NCI-H1930 (cell line): ENCODE data around the gene PAPOLG.
"Not testable (repeated sequence)": the region's sequence is repeated elsewhere in the genome, so short reads cannot be mapped to it uniquely, and the experiment has no call there.

Experiments
- DNase-seq, 2 experiments: peaks; one replicate each; lab custom pipeline; 2025; lab: John Stamatoyannopoulos, UW

Gene PAPOLG

DNA sequence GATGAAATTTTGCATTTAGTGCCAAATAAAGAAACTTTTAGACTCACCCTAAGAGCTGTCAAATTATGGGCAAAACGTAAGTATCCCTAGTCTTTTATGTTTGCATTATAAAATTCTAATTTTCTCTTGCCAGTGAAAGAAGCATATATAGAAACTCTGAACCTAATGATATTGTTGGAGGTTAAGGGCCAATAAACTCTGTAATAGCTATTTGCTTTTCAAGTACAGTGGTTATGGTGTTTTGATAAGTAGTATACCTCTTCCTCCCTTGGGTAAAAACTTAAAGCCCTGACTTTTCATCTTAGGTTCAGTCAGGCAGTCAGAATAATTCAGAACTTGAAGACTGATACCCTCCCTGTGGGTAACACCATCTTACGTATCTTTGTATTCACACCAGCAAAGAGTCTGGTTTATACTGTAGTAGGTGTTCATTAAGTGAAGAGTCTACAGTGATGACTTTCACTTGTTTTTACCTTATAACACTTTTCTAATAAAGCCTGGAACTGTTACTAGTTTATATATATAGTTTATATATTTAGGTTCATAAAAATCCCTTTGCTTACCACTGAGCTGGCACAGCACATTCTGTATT is 19.1 kb downstream of the PAPOLG start:
- no peak for DNase-seq

DNA sequence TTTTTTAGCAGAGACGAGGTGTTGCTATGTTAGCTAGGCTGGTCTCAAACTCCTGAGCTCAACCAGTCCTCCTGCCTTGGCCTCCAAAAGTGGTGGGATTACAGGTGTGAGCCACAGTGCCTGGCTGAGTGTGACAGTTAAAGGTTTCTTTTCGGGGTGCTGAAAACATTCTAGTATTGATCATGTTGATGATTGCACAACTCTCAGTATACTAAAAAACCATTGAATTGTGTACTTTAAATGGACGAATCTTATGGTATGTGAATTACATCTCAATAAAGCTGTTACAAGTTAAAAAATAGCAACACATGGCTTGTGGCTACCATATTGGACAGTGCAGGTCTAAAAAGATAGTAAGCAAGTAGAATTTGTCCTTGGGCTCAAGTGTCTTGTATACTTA is 22.3 kb downstream of the PAPOLG start:
- no peak for DNase-seq

- no peak for DNase-seq
Observed at GRCh38 chr2:60779426-60779825, 23.4 kb downstream of the PAPOLG start.

DNA sequence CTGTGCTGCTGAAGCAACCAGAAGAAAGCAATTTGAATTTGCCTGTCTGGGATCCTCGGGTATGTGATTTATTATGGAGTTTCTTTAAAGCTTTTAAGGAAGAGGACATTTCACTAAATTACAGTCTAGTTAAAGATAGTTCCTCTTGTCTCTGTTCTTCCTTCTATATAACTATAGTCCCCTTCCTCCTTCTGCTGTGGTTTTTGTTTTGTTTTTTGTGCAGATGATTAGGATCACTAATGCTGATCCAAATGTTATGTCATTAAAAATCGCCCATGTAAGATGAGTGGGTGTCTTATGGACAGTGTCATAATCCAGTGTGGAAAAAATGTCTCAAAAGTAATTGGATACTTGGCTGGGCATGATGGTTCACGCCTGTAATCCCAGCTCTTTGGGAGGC is 24.7 kb downstream of the PAPOLG start:
- DNase-seq: no peak

- no peak for DNase-seq
Observed at GRCh38 chr2:60793169-60793568, 37.1 kb downstream of the PAPOLG start.

DNA sequence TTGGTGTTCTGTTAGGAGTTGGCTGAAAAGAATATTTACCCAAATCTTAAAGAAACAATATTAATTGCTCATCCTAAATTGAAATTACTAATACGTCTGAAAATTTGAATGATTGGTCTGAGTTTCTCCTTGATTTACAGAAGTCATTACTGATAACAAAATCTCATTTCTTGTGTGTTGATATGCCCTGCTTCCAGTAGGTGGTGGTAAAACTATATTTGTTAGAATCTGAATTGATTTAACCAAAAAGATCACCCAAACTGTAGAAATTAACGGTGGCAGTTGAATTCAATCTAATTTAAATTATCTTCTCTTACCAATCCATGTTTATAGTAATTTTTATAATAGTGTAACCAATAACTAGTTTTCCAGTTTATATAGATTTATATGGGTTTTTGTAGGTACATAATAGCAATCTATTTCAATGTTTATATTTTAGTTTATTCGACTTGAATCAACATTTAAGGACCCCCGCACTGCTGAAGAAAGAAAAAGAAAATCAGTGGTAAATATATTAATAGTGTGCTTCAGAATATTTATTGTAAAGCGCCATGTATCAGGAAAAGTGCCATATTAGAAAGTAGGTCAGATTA is 38.3 kb downstream of the PAPOLG start:
- DNase-seq: no peak

DNA sequence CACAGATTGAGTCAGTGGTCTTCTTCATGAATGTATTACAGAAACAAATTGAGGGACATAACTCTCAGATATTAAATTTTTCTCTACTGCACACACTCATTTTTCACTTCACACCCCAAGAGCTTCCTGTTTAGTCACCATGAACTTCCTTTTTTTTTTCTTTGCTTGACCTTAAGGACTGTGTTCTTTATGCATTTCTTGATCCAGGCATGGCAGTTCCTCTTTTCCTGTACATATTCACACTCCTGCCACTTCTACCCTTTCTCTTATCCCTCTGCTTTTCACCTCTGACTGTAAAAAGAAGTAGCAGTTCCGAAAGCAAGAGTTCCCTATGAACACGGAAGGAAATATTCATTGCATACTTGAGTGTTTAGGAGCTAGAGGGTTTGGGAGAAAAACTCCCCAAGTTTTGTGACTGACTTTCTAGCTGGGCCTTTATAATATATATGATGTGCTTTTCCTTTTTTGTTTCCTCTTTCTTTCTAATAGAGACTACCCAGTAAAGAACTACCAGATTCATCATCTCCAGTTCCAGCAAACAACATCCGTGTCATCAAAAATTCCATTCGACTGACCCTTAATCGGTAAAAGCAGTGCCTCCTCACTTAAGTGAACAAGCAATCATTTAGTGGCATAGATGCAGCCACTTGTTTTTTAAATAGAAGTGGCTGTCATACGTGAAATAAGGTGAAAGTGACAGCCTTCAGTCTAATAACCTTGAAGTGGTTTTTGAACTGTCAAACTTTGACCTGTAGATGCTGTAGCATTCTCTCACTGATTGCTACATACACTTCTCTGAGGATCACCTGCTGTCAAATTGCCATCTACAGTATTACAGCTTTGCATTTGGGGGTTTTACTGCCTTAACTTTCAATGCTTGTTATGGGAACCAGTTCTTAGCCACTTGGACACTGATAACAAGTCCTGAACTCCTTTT is 40.8 kb downstream of the PAPOLG start:
- no peak for DNase-seq

DNA sequence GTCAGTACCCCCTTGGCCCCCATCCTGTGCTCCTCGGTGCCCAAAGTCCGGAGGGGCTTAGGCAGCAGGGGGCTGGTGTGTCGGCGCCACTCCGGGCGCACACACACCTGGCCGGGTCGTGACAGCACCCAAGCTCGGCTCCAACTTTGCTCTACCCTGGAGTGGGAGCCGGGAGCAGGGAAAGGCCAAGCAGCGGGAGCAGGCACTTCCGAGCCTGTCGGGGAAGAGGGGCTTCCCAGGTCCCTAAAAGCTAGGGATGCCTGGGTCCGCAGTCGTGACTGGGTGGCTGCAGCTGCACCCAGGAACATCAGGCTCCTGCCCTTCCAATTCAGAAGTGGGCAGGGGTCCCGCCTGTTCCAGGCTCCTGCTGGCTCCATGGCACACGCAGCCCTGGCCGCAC is 48.4 kb downstream of the PAPOLG start:
- no peak for DNase-seq

DNA sequence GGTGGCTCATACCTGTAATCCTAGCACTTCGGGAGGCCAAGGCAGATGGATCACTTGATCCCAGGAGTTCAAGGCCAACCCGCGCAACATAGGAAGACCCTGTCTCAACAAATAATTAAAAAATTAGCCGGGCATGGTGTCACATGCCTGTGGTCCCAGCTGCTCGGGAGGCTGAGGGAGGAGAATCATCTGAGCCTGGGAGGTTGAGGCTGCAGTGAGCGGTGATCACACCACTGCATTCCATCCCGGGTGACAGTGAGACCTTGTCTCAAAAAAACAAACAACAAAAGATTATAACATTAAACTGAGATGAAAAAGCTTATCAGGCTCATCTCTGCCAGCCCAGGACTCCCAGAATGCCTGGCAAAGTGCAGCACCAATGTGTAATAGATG is 50.5 kb downstream of the PAPOLG start:
- DNase-seq: no peak

- no peak for DNase-seq
Observed at GRCh38 chr2:60806988-60807681, 51.1 kb downstream of the PAPOLG start.

GRCh38 chr2:60808330-60808801 is 52.3 kb downstream of the PAPOLG start:
- DNase-seq: no peak

- DNase-seq: no peak
Observed at GRCh38 chr2:60811491-60812375, 55.7 kb downstream of the PAPOLG start.

GRCh38 chr2:60817191-60817590 is 61.1 kb downstream of the PAPOLG start:
- not testable (repeated sequence) for DNase-seq

DNA sequence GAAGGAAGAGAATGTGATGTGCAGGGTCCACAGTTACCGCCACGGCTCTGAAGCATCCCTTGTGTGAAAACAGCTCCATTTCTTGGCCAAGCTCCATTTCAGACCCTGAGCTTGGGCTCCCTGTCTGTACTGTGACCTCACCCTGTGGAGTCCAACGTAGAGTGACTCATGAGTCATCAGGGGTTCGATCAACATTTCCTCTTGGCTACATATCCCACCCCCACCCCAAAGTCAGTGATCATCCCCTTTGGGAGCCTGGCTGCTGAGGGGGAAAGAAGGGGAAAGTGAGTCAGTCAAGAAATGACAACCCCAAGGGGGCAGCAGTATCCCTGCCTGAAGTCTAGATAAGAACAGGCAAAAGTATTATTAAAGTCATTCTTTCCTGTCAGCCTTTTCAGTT is 62.2 kb downstream of the PAPOLG start:
- DNase-seq: no peak

DNA sequence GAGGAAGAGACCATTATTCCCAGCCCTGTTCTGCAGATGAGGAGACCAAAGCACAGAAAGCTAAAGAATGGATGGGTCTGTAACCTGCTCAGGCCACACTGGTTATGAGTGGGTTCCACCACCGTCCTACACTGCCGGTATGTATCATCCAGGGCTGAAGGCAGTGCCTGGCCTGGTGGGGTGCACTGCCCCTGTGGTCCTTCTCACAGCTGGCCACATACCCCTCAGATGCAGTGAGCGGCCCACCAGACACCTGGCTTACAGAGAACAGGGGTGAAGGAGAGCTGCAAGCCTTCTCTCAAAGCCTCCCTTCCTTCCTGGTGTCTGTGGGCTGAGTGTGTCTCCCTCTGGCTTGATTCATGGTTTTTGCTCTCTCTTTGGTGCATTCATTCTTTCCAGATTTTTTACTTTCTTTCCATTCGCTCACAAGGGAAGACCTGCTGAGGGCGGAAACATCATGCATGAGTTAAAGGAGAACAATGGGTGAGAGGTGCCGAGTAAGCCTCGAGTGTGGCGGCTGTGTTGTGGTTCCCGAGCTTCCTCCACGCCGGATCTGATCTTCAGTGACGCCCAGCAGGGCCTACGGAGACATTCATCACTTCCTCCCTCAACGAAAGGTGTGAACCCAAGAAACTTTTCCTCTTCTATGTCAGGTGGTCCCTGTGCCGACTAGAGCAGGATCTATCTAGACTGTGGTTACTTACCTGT is 63.2 kb downstream of the PAPOLG start:
- DNase-seq: no peak

DNA sequence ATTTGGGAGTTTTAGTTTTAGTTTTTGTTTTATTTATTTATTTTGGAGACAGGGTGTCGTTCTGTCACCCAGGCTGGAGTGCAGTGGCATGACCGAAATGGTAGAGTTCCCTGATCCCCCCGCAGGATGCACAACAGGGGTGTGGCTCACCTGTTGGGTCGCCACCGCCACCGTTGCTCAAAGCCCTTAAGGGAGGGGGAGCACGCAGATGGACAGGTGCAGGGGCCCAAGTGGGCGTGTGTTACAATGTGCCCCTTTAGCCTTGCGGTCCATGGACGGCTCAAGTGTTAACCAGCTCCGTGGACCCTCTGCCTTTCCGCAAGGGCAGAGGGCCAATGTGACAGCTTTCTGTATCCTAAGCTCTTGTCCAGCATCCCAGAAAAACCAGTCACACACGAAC is 63.9 kb downstream of the PAPOLG start:
- no peak for DNase-seq

DNA sequence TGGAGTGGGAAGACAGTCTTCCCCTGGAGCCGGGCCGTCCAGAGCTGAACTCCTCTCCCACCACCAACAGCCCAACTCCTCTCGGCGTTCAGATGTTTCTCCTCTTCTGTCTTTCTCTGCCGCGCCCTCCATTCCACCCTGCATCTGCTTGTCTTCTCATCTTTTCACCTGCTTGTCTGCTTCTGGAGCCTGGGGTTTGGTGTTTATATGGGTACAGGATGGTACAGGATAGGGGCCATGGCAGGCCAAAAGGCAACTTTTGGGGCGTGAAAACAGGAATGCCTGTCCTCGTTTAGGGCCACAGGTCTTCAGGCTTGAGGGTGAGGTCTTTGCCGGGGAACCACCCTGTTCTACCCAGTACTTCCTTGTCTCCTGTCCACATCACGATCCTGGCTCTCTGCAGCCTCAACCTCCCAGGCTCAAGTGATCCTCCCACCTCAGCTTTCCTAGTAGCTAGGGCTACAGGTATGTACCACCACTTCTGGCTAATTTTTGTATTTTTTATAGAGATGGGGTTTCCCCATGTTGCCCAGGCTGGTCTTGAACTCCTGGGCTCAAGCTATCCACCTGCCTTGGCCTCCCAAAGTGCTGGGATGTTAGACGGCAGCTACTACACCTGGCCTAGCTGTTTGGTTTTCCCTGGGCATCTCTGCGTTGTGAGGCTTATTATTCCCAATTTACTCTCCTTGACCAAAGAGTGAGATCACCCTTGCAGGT is 64.5 kb downstream of the PAPOLG start:
- DNase-seq: no peak

- no peak for DNase-seq
Observed at GRCh38 chr2:60821133-60821469, 65.0 kb downstream of the PAPOLG start.

DNA sequence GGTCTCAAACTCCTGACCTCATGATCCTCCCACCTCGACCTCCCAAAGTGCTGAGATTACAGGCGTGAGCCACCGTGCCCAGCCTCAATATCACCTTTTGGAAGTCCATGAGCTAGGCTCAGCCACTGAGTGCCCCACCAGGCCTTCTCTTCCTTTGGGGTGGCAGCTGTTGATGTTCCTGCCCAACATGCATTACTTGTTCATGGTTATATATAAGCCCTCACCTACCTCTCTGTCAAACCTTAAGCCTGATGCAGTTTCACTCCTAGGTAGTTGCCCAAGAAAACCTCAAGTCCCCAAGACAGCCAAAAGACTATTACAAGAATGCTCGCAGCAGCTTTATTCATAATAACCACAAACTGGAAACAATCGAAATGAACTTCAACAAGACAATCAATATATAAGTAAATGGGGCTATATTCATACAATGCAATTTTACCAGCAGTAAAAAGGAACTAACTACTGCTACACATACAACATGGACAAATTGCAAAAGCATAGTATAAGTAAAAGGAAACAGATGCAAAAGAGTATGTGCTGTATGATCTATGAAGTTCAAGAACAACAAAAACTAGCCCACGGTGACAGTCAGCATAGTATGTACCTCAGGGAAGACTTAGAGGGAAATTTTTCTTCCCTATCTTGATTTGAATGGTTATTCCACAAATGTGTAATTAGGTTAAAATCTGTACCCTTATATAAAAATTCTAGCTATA is 65.7 kb downstream of the PAPOLG start:
- DNase-seq: no peak

GRCh38 chr2:60822987-60823386 is 66.9 kb downstream of the PAPOLG start:
- no peak for DNase-seq
